Measurements from ENCODE around the gene ZFP90.

Gene ZFP90

DNA sequence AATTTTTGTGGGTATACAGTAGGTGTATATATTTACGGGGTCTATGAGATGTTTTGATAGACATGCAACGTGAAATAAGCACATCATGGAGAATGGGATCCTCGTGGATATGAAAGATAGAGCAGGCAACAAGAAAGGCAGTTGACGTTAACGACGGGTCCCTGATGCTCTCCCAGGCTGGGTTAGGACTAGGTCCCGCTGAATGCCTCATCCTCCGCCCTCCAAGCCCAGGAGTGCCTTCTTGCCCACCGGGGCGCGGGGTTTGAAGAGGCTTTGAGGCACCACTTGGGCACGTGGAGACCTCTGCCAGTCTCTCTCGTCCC lies 9.5 kb upstream of the ZFP90 start:
- TF ChIP-seq, protein P1, sequence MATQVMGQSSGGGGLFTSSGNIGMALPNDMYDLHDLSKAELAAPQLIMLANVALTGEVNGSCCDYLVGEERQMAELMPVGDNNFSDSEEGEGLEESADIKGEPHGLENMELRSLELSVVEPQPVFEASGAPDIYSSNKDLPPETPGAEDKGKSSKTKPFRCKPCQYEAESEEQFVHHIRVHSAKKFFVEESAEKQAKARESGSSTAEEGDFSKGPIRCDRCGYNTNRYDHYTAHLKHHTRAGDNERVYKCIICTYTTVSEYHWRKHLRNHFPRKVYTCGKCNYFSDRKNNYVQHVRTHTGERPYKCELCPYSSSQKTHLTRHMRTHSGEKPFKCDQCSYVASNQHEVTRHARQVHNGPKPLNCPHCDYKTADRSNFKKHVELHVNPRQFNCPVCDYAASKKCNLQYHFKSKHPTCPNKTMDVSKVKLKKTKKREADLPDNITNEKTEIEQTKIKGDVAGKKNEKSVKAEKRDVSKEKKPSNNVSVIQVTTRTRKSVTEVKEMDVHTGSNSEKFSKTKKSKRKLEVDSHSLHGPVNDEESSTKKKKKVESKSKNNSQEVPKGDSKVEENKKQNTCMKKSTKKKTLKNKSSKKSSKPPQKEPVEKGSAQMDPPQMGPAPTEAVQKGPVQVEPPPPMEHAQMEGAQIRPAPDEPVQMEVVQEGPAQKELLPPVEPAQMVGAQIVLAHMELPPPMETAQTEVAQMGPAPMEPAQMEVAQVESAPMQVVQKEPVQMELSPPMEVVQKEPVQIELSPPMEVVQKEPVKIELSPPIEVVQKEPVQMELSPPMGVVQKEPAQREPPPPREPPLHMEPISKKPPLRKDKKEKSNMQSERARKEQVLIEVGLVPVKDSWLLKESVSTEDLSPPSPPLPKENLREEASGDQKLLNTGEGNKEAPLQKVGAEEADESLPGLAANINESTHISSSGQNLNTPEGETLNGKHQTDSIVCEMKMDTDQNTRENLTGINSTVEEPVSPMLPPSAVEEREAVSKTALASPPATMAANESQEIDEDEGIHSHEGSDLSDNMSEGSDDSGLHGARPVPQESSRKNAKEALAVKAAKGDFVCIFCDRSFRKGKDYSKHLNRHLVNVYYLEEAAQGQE (IDR thresholded peaks at IDR 0.05; ENCODE audit: low read depth), result no peak
- no peak for TF ChIP-seq CEBPB (IDR thresholded peaks at IDR 0.05)
- TF ChIP-seq YY1 (IDR thresholded peaks at IDR 0.05; ENCODE audit: low read depth), result no peak
- no peak for TF ChIP-seq TEAD4 (IDR thresholded peaks at IDR 0.05)
- no peak for TF ChIP-seq EP300 (IDR thresholded peaks at IDR 0.05; ENCODE audit: borderline replicate concordance)
- TF ChIP-seq, protein P2, sequence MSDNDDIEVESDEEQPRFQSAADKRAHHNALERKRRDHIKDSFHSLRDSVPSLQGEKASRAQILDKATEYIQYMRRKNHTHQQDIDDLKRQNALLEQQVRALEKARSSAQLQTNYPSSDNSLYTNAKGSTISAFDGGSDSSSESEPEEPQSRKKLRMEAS (IDR thresholded peaks at IDR 0.05), result no peak
- TF ChIP-seq NFIC (IDR thresholded peaks at IDR 0.05), result no peak
- no peak for TF ChIP-seq CREB1 (IDR thresholded peaks at IDR 0.05; ENCODE audit: low read depth)
- no peak; the same call in 1 of the 2 replicates for TF ChIP-seq ZBTB7A (IDR thresholded peaks at IDR 0.05; ENCODE audit: low read depth)
- no peak for TF ChIP-seq TAF1 (IDR thresholded peaks at IDR 0.05; ENCODE audit: low read depth)
- no peak for TF ChIP-seq RAD21 (IDR thresholded peaks at IDR 0.05; ENCODE audit: low read depth)

DNA sequence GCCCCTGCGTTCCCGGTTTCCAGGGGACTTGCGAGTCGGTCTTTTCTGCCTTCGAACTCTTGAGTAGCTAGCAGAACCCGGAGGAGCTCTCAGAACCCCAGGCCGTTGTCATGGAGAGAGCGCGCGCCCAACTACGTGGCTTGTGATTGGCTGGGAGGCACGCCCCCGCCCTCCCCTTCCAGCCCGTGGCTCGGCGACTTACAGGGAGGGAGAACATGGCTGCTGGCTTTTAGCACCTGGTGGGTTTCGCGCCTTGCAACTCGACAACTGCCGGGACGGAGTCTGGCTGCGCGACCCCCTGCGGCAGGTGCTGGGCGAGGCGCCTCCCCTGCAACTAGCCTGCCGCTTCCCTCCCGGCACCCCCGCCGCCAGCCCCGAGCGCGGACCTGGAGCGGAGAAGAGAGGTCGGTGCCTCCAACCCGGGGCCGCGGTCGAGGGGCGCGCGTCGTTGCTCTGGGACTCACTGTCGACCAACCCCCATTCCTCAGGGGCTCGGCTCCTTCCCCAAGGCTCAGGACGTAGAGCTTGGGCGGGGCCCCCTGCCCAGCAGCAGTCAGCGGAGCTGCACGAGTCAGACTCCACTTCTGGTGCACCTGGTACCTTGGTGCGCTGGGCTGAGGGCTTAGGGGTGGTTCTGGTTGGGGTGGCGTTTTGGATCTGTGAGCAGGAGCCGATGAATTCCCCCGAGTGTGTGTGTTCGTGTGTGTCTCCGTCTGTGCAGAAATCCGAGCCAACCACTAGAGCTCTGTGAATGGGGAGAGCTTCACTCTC lies 9.0 kb upstream of the ZFP90 start:
- peak; percentile 89 for TF ChIP-seq TAF1 (IDR thresholded peaks at IDR 0.05; ENCODE audit: low read depth)
- TF ChIP-seq, protein P2 (IDR thresholded peaks at IDR 0.05), result peak; percentile 96
- TF ChIP-seq RAD21 (IDR thresholded peaks at IDR 0.05; ENCODE audit: low read depth), result no peak
- TF ChIP-seq FOXM1 (IDR thresholded peaks at IDR 0.05; ENCODE audit: borderline replicate concordance, low read depth), result no peak
- TF ChIP-seq YY1 (IDR thresholded peaks at IDR 0.05; ENCODE audit: low read depth), result peak; percentile 94
- peak; percentile 30; the same call in 1 of the 2 replicates for TF ChIP-seq TCF12 (IDR thresholded peaks at IDR 0.05; ENCODE audit: low read depth)
- TF ChIP-seq EP300 (IDR thresholded peaks at IDR 0.05; ENCODE audit: borderline replicate concordance), result no peak
- TF ChIP-seq CREB1 (IDR thresholded peaks at IDR 0.05; ENCODE audit: low read depth), result no peak
- TF ChIP-seq EGR1 (IDR thresholded peaks at IDR 0.05), result peak; percentile 93
- TF ChIP-seq NFIC (IDR thresholded peaks at IDR 0.05), result no peak
- peak; percentile 54; the same call in 1 of the 2 replicates for TF ChIP-seq ZBTB7A (IDR thresholded peaks at IDR 0.05; ENCODE audit: low read depth)

DNA sequence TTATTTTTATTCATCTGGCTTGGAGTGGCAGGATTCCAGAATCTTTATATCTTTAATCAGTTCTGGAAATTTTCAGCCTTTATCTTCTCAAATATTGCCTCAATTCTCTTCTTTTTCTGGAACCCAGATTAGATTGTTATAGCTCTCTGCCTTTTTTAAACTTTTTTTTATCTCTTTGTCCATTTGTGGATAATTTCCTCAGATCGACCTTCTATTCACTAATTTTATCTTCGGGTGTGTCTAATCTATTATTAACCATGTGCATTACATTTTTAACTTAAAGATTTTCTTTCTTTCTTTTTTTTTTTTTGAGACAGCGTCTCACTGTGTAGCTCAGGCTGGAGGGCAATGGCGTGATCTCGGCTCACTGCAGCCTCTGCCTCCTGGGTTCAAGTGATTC lies 5.2 kb upstream of the ZFP90 start:
- TF ChIP-seq, protein P3, sequence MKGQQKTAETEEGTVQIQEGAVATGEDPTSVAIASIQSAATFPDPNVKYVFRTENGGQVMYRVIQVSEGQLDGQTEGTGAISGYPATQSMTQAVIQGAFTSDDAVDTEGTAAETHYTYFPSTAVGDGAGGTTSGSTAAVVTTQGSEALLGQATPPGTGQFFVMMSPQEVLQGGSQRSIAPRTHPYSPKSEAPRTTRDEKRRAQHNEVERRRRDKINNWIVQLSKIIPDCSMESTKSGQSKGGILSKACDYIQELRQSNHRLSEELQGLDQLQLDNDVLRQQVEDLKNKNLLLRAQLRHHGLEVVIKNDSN (IDR thresholded peaks at IDR 0.05), result no peak
- TF ChIP-seq CEBPB (IDR thresholded peaks at IDR 0.05) (no peak), FOXM1 (IDR thresholded peaks at IDR 0.05; ENCODE audit: borderline replicate concordance, low read depth) (no peak), ZBTB7A (IDR thresholded peaks at IDR 0.05; ENCODE audit: low read depth) (no peak)

DNA sequence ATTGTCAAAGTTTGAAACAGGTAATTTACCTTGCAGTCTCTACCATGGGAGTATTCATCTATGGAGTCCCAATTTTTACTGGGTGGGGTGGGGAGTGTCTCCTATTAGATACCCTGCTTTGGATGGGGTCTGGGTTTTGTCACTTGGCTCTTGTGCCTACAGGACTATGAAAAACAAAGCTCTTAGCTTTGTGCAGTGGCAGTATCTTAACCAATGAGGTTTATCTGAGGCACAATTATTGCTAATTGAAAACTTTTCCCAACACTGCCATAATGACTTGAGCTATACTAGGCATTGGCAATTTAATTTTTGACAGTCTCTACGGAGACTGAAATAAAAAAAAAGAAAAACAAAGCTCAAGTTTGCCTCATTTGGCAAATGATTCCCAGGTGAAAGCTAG lies 3.8 kb upstream of the ZFP90 start:
- no peak for TF ChIP-seq CEBPB (IDR thresholded peaks at IDR 0.05)
- no peak for TF ChIP-seq FOXM1 (IDR thresholded peaks at IDR 0.05; ENCODE audit: borderline replicate concordance, low read depth)

DNA sequence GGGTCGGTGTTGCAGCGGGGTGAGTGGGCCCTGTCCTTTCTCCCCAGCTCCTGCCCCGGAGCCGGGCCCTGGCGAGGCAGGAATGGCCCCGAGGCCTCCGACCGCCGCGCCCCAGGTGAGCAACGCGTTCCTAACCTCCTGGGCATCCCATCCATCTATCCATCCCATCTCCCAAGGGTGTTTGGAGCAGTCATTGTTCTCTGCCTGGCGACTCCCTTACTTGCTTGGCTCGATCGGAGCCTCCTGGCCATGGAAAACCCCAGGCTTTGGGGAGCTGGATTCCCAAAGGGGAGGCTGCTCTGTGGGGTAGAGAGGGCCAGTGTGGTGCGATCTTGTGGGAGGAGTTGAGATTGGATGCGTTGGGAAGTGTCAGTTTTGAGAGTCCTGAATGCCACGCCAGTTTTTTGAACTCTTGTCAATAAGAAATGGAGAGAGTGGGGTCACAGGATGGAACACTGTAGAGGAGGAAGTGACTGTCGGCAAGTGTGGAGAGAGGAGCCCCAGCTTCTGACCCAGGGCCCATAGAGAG lies 684 bp downstream of the ZFP90 start:
- TF ChIP-seq, protein P3 (IDR thresholded peaks at IDR 0.05), result no peak
- TF ChIP-seq ZBTB7A (IDR thresholded peaks at IDR 0.05; ENCODE audit: low read depth) (no peak), RAD21 (IDR thresholded peaks at IDR 0.05; ENCODE audit: low read depth) (no peak), TAF1 (IDR thresholded peaks at IDR 0.05; ENCODE audit: low read depth) (no peak), NFIC (IDR thresholded peaks at IDR 0.05) (no peak), TEAD4 (IDR thresholded peaks at IDR 0.05) (no peak), YY1 (IDR thresholded peaks at IDR 0.05; ENCODE audit: low read depth) (no peak), EGR1 (IDR thresholded peaks at IDR 0.05) (no peak), CEBPB (IDR thresholded peaks at IDR 0.05) (no peak), TCF12 (IDR thresholded peaks at IDR 0.05; ENCODE audit: low read depth) (no peak), EP300 (IDR thresholded peaks at IDR 0.05; ENCODE audit: borderline replicate concordance) (no peak), CREB1 (IDR thresholded peaks at IDR 0.05; ENCODE audit: low read depth) (no peak), FOXM1 (IDR thresholded peaks at IDR 0.05; ENCODE audit: borderline replicate concordance, low read depth) (no peak)
- TF ChIP-seq, protein P1 (IDR thresholded peaks at IDR 0.05; ENCODE audit: low read depth), result no peak
- TF ChIP-seq, protein P2 (IDR thresholded peaks at IDR 0.05), result no peak

Data from Ishikawa (cell line).